Stomach (tissue), 4 donors: ENCODE results near the gene FN3K.

Experiments
- EP300 ChIP-seq: sonication (generic); formaldehyde crosslinking; IDR thresholded peaks from one replicate; pipeline ENCODE4 v1.6.1; 2017; ENCODE audit warnings: antibody characterized with exemption
- POLR2A ChIP-seq, 4 donors: fragments of 450-650 bp; IDR thresholded peaks; one replicate each; pipeline ENCODE4 v1.6.1; 2016; ENCODE audit warnings: antibody characterized with exemption in 4 of 4, control low read depth in 2 of 4, mild to moderate bottlenecking in 1 of 4, moderate library complexity in 1 of 4
- POLR2AphosphoS5 ChIP-seq, 3 donors: sonication (generic); formaldehyde crosslinking; IDR thresholded peaks; one replicate each; pipeline ENCODE4 v1.6.1; 2016; ENCODE audit warnings: antibody characterized with exemption in 3 of 3
- TF ChIP-seq, protein P1 (sequence below), 7 experiments: fragments of 450-650 bp in 4 of 7; fragments of 200-600 bp in 3 of 7; sonication (generic) in 3 of 7; IDR thresholded peaks; one replicate each; pipeline ENCODE4 v1.5.1; 2016 to 2019; ENCODE audit warnings: antibody characterized with exemption in 7 of 7, control low read depth in 2 of 7, mild to moderate bottlenecking in 1 of 7

DNA sequence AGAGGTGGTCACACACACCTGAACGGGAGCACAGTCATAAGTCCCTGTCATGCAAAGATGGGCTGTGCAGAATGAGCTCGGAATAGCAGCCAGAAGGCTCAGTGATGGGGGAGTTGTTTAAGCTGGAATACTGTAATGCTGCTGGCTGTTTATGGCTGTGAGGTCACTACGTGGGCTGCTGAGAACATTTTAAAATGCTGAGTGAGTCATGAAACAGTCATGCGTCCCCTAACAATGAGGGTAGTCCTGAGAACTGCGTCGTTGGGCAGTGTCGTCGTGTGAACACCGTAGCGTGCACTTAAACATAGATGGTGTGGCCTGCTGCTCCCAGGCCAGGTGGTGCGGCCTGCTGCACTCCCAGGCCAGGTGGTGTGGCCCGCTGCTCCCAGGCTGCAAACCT, 56.1 kb downstream of the FN3K start:
- no peak for TF ChIP-seq POLR2A (IDR thresholded peaks at IDR 0.05)
- TF ChIP-seq, protein P1, sequence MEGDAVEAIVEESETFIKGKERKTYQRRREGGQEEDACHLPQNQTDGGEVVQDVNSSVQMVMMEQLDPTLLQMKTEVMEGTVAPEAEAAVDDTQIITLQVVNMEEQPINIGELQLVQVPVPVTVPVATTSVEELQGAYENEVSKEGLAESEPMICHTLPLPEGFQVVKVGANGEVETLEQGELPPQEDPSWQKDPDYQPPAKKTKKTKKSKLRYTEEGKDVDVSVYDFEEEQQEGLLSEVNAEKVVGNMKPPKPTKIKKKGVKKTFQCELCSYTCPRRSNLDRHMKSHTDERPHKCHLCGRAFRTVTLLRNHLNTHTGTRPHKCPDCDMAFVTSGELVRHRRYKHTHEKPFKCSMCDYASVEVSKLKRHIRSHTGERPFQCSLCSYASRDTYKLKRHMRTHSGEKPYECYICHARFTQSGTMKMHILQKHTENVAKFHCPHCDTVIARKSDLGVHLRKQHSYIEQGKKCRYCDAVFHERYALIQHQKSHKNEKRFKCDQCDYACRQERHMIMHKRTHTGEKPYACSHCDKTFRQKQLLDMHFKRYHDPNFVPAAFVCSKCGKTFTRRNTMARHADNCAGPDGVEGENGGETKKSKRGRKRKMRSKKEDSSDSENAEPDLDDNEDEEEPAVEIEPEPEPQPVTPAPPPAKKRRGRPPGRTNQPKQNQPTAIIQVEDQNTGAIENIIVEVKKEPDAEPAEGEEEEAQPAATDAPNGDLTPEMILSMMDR (IDR thresholded peaks at IDR 0.05): no peak
- no peak for TF ChIP-seq EP300
- no peak for TF ChIP-seq POLR2AphosphoS5 (IDR thresholded peaks at IDR 0.05)
